ENCODE data around the gene CRABP1.

Gene CRABP1

DNA sequence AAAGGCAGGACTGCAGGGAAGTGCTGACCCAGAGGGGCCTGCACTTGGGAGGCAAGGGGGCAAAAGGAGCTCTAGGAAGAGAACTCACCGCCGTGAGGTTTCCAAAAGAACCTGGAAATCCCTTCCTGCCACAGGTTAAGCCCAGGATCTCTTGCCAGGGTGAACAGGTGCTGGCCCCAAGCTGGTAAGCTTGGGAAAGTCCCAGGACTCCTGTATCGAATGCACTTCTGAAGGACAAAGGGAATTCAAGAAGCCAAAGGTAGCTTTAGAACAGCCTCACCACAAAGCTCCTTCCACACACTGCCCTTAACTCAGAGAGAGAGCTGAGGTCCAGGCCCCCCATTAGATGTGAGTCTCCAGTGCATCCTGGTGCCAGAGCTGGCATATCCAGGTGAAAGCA lies 28.9 kb upstream of the CRABP1 start:
- H3K14ac ChIP-seq (ENCODE audit: low read length) = no peak overlapping the region
- no peak overlapping the region for H2BK120ac ChIP-seq (ENCODE audit: insufficient read depth, low read length, poor library complexity)
- no peaks in the 10 kb centered on the region for H3K4me1 ChIP-seq (ENCODE audit: control insufficient read depth in 1 of 2, insufficient read depth in 2 of 2, low read length in 2 of 2)
- H3K18ac ChIP-seq (ENCODE audit: low read length) = no peak overlapping the region
- H4K12ac ChIP-seq (ENCODE audit: low read depth, low read length) = no peak overlapping the region
- no CpG with 5 or more reads among the region's 3 CpGs for WGBS (ENCODE audit: extremely low coverage, insufficient coverage, insufficient read length)
- H3K4ac ChIP-seq (ENCODE audit: low read depth, low read length) = no peak overlapping the region
- no peak overlapping the region for H3K23ac ChIP-seq (ENCODE audit: low read length)
- no peak overlapping the region for H2BK12ac ChIP-seq (ENCODE audit: low read length)
- H4K91ac ChIP-seq (ENCODE audit: low read depth, low read length) = no peak overlapping the region
- H2AK5ac ChIP-seq (ENCODE audit: low read length) = no peak overlapping the region
- no peak overlapping the region for H3K4me2 ChIP-seq (ENCODE audit: low read length)
- no peaks in the 10 kb centered on the region for H3K9me3 ChIP-seq (ENCODE audit: insufficient read depth, low read depth, low read length)
- no peak overlapping the region for H3K9ac ChIP-seq (ENCODE audit: low read length)
- H3K36me3 ChIP-seq (ENCODE audit: control insufficient read depth in 1 of 2, insufficient read depth in 2 of 2, low read length in 2 of 2) = no peaks in the 10 kb centered on the region
- DNase-seq = no peak
- H3K27me3 ChIP-seq (ENCODE audit: insufficient read depth, low read length) = no peaks in the 10 kb centered on the region
- no peaks in the 10 kb centered on the region for H3K79me2 ChIP-seq (ENCODE audit: control insufficient read depth, insufficient read depth, low read length, poor library complexity)
- no peak overlapping the region for H4K8ac ChIP-seq (ENCODE audit: low read depth, low read length)
- no peak overlapping the region for H2AFZ ChIP-seq (ENCODE audit: insufficient read depth, low read length, poor library complexity)
- no peak overlapping the region for H2BK5ac ChIP-seq (ENCODE audit: low read depth, low read length, poor library complexity)
- no peak overlapping the region for H3K4me3 ChIP-seq (ENCODE audit: low read depth, low read length)
- H3K79me1 ChIP-seq (ENCODE audit: low read length) = no peaks in the 10 kb centered on the region
- no peak overlapping the region for H3K27ac ChIP-seq (ENCODE audit: low read depth, low read length)

DNA sequence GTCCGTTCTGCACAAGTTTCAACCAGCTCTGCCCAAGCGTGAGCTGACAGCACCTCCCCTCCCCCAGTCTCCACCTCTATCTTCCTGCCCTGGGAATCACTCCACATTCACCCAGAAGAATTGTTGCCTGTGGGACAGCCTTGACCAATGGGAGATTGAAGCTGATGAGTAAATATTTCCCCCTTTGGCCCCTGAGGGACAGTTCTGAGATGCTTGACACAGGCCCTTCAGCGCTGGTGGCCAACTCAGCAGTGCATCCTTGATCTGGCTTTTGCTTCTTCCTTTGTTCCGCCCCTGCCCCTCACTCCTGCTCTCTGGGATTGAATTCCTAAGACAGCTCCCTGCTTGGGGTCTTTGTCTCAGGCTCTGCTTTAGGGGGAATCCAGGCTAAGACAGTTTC lies 27.6 kb upstream of the CRABP1 start:
- Histone ChIP-seq H3K9ac (ENCODE audit: low read length) (no peak overlapping the region), H4K8ac (ENCODE audit: low read depth, low read length) (no peak overlapping the region), H3K14ac (ENCODE audit: low read length) (no peak overlapping the region), H3K4me1 (ENCODE audit: control insufficient read depth in 1 of 2, insufficient read depth in 2 of 2, low read length in 2 of 2) (no peaks in the 10 kb centered on the region), H3K18ac (ENCODE audit: low read length) (no peak overlapping the region), H3K4ac (ENCODE audit: low read depth, low read length) (no peak overlapping the region), H3K4me2 (ENCODE audit: low read length) (no peak overlapping the region), H2BK5ac (ENCODE audit: low read depth, low read length, poor library complexity) (no peak overlapping the region), H2BK120ac (ENCODE audit: insufficient read depth, low read length, poor library complexity) (no peak overlapping the region), H3K27me3 (ENCODE audit: insufficient read depth, low read length) (no peaks in the 10 kb centered on the region), H3K79me1 (ENCODE audit: low read length) (no peaks in the 10 kb centered on the region), H2AK5ac (ENCODE audit: low read length) (no peak overlapping the region), H4K12ac (ENCODE audit: low read depth, low read length) (no peak overlapping the region), H3K23ac (ENCODE audit: low read length) (no peak overlapping the region), H3K4me3 (ENCODE audit: low read depth, low read length) (no peak overlapping the region), H2BK12ac (ENCODE audit: low read length) (no peak overlapping the region), H2AFZ (ENCODE audit: insufficient read depth, low read length, poor library complexity) (no peak overlapping the region), H3K27ac (ENCODE audit: low read depth, low read length) (no peak overlapping the region), H4K91ac (ENCODE audit: low read depth, low read length) (no peak overlapping the region), H3K79me2 (ENCODE audit: control insufficient read depth, insufficient read depth, low read length, poor library complexity) (no peaks in the 10 kb centered on the region), H3K9me3 (ENCODE audit: insufficient read depth, low read depth, low read length) (no peaks in the 10 kb centered on the region), H3K36me3 (ENCODE audit: control insufficient read depth in 1 of 2, insufficient read depth in 2 of 2, low read length in 2 of 2) (no peaks in the 10 kb centered on the region)
- no peak for DNase-seq
- no CpG with 5 or more reads among the region's 4 CpGs for WGBS (ENCODE audit: extremely low coverage, insufficient coverage, insufficient read length)

DNA sequence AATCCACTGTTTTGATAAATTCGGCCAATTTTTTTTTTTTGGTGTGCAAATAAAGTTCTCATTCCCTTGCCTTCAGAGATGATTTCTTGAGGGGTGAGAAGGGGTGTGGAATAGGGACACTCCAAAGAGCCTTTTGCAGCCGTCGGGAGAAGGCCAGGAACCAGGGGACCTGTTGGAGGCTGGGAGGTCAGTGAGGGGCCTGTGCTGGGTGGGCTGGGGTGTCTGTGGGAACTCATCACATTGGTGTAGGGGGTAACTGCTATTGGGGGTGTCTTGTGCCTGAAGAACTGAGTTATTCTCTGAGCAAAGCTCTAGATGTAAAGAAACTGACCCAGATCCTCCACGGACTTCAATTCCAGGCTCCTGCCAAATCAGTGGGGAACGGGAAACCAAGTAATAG lies 27.2 kb upstream of the CRABP1 start:
- Histone ChIP-seq H3K9ac (ENCODE audit: low read length) (no peak overlapping the region), H4K8ac (ENCODE audit: low read depth, low read length) (no peak overlapping the region), H3K4me2 (ENCODE audit: low read length) (no peak overlapping the region), H2BK5ac (ENCODE audit: low read depth, low read length, poor library complexity) (no peak overlapping the region), H2AFZ (ENCODE audit: insufficient read depth, low read length, poor library complexity) (no peak overlapping the region), H4K12ac (ENCODE audit: low read depth, low read length) (no peak overlapping the region), H3K4me1 (ENCODE audit: control insufficient read depth in 1 of 2, insufficient read depth in 2 of 2, low read length in 2 of 2) (no peaks in the 10 kb centered on the region), H3K27me3 (ENCODE audit: insufficient read depth, low read length) (no peaks in the 10 kb centered on the region), H3K27ac (ENCODE audit: low read depth, low read length) (no peak overlapping the region), H3K4ac (ENCODE audit: low read depth, low read length) (no peak overlapping the region), H3K36me3 (ENCODE audit: control insufficient read depth in 1 of 2, insufficient read depth in 2 of 2, low read length in 2 of 2) (no peaks in the 10 kb centered on the region), H3K14ac (ENCODE audit: low read length) (no peak overlapping the region), H3K4me3 (ENCODE audit: low read depth, low read length) (no peak overlapping the region), H2BK120ac (ENCODE audit: insufficient read depth, low read length, poor library complexity) (no peak overlapping the region), H3K79me2 (ENCODE audit: control insufficient read depth, insufficient read depth, low read length, poor library complexity) (no peaks in the 10 kb centered on the region), H2AK5ac (ENCODE audit: low read length) (no peak overlapping the region), H4K91ac (ENCODE audit: low read depth, low read length) (no peak overlapping the region), H3K79me1 (ENCODE audit: low read length) (no peaks in the 10 kb centered on the region), H3K18ac (ENCODE audit: low read length) (no peak overlapping the region), H3K9me3 (ENCODE audit: insufficient read depth, low read depth, low read length) (no peaks in the 10 kb centered on the region), H2BK12ac (ENCODE audit: low read length) (no peak overlapping the region), H3K23ac (ENCODE audit: low read length) (no peak overlapping the region)
- WGBS (ENCODE audit: extremely low coverage, insufficient coverage, insufficient read length) = no CpG with 5 or more reads among the region's 5 CpGs
- DNase-seq = no peak

DNA sequence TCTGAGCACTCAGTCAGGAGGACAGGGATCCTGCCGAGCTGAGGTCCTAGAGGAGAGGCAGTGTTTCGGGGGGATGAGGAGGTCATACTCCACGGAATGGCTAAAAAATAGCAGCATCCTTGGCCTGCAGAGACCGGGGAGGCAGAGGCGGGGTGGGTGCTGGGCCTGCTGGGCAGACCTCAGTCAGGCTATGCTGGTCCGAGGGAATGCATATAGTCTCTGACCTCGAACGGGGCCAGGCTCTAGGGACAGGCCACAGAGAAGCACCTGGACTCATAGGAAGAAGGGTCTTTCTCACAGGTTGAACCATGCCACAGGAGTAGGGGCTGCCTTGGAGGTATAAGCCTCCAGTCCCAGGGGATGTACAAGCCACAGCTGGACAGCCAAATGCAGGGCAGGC lies 26.8 kb upstream of the CRABP1 start:
- Histone ChIP-seq H3K9me3 (ENCODE audit: insufficient read depth, low read depth, low read length) (no peaks in the 10 kb centered on the region), H3K36me3 (ENCODE audit: control insufficient read depth in 1 of 2, insufficient read depth in 2 of 2, low read length in 2 of 2) (no peaks in the 10 kb centered on the region), H3K4ac (ENCODE audit: low read depth, low read length) (no peak overlapping the region), H4K91ac (ENCODE audit: low read depth, low read length) (no peak overlapping the region), H2BK12ac (ENCODE audit: low read length) (no peak overlapping the region), H3K18ac (ENCODE audit: low read length) (no peak overlapping the region), H3K4me1 (ENCODE audit: control insufficient read depth in 1 of 2, insufficient read depth in 2 of 2, low read length in 2 of 2) (no peaks in the 10 kb centered on the region), H3K79me1 (ENCODE audit: low read length) (no peaks in the 10 kb centered on the region), H3K9ac (ENCODE audit: low read length) (no peak overlapping the region), H2BK5ac (ENCODE audit: low read depth, low read length, poor library complexity) (no peak overlapping the region), H2AK5ac (ENCODE audit: low read length) (no peak overlapping the region), H4K12ac (ENCODE audit: low read depth, low read length) (no peak overlapping the region), H2AFZ (ENCODE audit: insufficient read depth, low read length, poor library complexity) (no peak overlapping the region), H3K4me2 (ENCODE audit: low read length) (no peak overlapping the region), H3K79me2 (ENCODE audit: control insufficient read depth, insufficient read depth, low read length, poor library complexity) (no peaks in the 10 kb centered on the region), H2BK120ac (ENCODE audit: insufficient read depth, low read length, poor library complexity) (no peak overlapping the region), H4K8ac (ENCODE audit: low read depth, low read length) (no peak overlapping the region), H3K27me3 (ENCODE audit: insufficient read depth, low read length) (no peaks in the 10 kb centered on the region), H3K4me3 (ENCODE audit: low read depth, low read length) (no peak overlapping the region), H3K27ac (ENCODE audit: low read depth, low read length) (no peak overlapping the region), H3K14ac (ENCODE audit: low read length) (no peak overlapping the region), H3K23ac (ENCODE audit: low read length) (no peak overlapping the region)
- WGBS (ENCODE audit: extremely low coverage, insufficient coverage, insufficient read length) = no CpG with 5 or more reads among the region's 8 CpGs
- no peak for DNase-seq
